WI38 (cell line): ENCODE data around the gene UBL5.
A peak's percentile ranks its signal among the peaks of the same experiment; 100 is the strongest.

ENCODE experiments used
- H3K4me3 ChIP-seq: 2 replicates; pipeline ENCODE4 v1.5.1; 2011; ENCODE audit warnings: low read depth, mild to moderate bottlenecking, control low read depth, low read length
- TF ChIP-seq, protein P1 (sequence below): IDR thresholded peaks from 2 replicates; pipeline ENCODE4 v1.5.1; 2012; ENCODE audit warnings: low read depth, mild to moderate bottlenecking, control low read depth, low read length

The UBL5 gene

GRCh38 chr19:9819596-9819909, 8.2 kb upstream of the UBL5 start:
- peak overlapping the region; percentile 42 for H3K4me3 ChIP-seq
- TF ChIP-seq, protein P1, sequence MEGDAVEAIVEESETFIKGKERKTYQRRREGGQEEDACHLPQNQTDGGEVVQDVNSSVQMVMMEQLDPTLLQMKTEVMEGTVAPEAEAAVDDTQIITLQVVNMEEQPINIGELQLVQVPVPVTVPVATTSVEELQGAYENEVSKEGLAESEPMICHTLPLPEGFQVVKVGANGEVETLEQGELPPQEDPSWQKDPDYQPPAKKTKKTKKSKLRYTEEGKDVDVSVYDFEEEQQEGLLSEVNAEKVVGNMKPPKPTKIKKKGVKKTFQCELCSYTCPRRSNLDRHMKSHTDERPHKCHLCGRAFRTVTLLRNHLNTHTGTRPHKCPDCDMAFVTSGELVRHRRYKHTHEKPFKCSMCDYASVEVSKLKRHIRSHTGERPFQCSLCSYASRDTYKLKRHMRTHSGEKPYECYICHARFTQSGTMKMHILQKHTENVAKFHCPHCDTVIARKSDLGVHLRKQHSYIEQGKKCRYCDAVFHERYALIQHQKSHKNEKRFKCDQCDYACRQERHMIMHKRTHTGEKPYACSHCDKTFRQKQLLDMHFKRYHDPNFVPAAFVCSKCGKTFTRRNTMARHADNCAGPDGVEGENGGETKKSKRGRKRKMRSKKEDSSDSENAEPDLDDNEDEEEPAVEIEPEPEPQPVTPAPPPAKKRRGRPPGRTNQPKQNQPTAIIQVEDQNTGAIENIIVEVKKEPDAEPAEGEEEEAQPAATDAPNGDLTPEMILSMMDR = no peak

GRCh38 chr19:9820034-9820433, 7.7 kb upstream of the UBL5 start:
- peak overlapping the region; percentile 42 for H3K4me3 ChIP-seq

- H3K4me3 ChIP-seq = no peak overlapping the region
- TF ChIP-seq, protein P1 = no peak
Measured at GRCh38 chr19:9823816-9824215, 3.9 kb upstream of the UBL5 start.

- H3K4me3 ChIP-seq = peak overlapping the region; percentile 83
- TF ChIP-seq, protein P1 = no peak
Measured at GRCh38 chr19:9828551-9829063, 889 bp downstream of the UBL5 start.

- TF ChIP-seq, protein P1 = no peak
- H3K4me3 ChIP-seq = peak overlapping the region; percentile 73
Measured at GRCh38 chr19:9834307-9834725, 6.6 kb downstream of the UBL5 start.

GRCh38 chr19:9834726-9835506, 7.2 kb downstream of the UBL5 start, which contains the start of gene PIN1:
TSS of gene PIN1 (plus strand) at chr19:9835318. CDS start at chr19:9835345, 27 bp downstream.
- TF ChIP-seq, protein P1 = peak; percentile 41; the same call in 1 of the 2 replicates
- peak within 1 kb of the TSS; percentile 93 for H3K4me3 ChIP-seq

GRCh38 chr19:9835507-9835949, 7.8 kb downstream of the UBL5 start:
- TF ChIP-seq, protein P1 = no peak
- peak overlapping the region; percentile 93 for H3K4me3 ChIP-seq
